GM12891 (cell line): ENCODE measurements around the gene EID1.
"Not testable (repeated sequence)": the region's sequence is repeated elsewhere in the genome, so short reads cannot be mapped to it uniquely, and the experiment has no call there.

Experiments
- DNase-seq: peaks from one replicate; pipeline ENCODE4 v3.0.0; 2011; ENCODE audit warnings: low spot score; ENCODE audit not compliant: insufficient read length
- FAIRE-seq: peaks from 2 replicates; lab custom pipeline; 2011; peaks lifted over from hg19 to GRCh38; lab: Jason Lieb, UNC
- PAX5 ChIP-seq: IDR thresholded peaks from 2 replicates; pipeline ENCODE4 v1.6.1; 2011; ENCODE audit warnings: low read length, moderate library complexity, mild to moderate bottlenecking; ENCODE audit not compliant: insufficient read depth, severe bottlenecking
- POLR2A ChIP-seq: IDR thresholded peaks from 2 replicates; pipeline ENCODE4 v1.6.1; 2011; ENCODE audit warnings: low read depth, low read length, control low read depth
- POLR2AphosphoS5 ChIP-seq: IDR thresholded peaks from 2 replicates; pipeline ENCODE4 v1.6.1; 2011; ENCODE audit warnings: low read depth, low read length, control low read depth
- POU2F2 ChIP-seq: IDR thresholded peaks from 2 replicates; pipeline ENCODE4 v1.6.1; 2011; ENCODE audit warnings: low read depth, mild to moderate bottlenecking, control low read depth, low read length, moderate library complexity
- SPI1 ChIP-seq: IDR thresholded peaks from 2 replicates; pipeline ENCODE4 v1.6.1; 2011; ENCODE audit warnings: low read depth, low read length, control low read depth
- TAF1 ChIP-seq: IDR thresholded peaks from 2 replicates; pipeline ENCODE4 v1.6.1; 2011; ENCODE audit warnings: low read depth, low read length, control low read depth

Gene EID1

DNA sequence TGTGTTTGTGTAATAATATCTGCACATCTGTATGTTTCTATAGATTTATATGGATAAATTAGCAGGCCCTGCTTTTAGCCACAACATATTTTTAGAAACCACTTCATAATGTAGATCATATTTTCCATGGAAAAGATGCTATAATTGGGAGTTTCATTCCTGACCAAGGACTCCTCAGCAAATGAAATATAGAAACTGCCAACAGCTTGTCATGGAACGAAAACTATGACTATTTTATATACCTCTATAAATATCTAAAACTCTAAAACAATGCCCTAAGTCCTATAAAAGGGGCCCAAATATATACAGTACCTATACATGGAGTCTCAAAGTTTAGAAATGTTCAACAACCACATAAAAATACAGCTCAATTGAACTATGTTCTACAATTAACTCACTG lies 27.9 kb downstream of the EID1 start:
- FAIRE-seq (no peak), DNase-seq (no peak)
- TF ChIP-seq PAX5 = no peak
- no peak for TF ChIP-seq POU2F2
- no peak for TF ChIP-seq SPI1
- TF ChIP-seq POLR2AphosphoS5 = no peak
- no peak for TF ChIP-seq POLR2A
- no peak for TF ChIP-seq TAF1

DNA sequence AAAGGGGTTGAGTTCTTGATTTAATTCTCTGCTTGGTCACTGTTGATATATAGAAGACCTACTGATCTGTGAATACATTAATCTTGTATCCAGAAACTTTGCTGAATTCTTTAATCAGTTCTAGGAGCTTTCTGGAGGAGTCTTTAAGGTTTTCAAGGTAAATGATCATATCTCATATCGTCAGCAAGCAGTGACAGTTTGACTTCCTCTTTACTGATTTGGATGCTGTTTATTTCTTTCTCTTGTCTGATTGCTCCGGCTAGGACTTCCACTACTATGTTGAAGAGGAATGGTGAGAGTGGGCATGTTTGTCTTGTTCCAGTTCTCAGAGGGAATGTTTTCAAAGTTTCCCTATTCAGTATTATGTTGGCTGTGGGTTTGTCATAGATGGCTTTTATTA lies 31.4 kb downstream of the EID1 start:
- DNase-seq, FAIRE-seq: not testable (repeated sequence)

DNA sequence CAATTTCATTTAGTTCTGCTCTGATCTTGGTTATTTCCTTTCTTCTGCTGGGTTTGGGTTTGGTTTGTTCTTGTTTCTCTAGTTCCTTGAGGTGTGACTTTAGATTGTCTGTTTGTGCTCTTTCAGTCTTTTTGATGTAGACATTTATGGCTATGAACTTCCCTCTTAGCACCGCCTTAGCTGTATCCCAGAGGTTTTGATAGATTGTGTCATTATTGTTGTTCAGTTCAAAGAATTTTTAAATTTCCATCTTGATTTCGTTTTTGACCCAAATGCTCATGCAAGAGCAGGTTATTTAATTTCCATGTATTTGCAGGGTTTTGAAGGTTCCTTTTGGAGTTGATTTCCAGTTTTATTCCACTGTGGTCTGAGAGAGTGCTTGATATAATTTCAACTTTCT lies 32.6 kb downstream of the EID1 start:
- FAIRE-seq, DNase-seq: not testable (repeated sequence)

DNA sequence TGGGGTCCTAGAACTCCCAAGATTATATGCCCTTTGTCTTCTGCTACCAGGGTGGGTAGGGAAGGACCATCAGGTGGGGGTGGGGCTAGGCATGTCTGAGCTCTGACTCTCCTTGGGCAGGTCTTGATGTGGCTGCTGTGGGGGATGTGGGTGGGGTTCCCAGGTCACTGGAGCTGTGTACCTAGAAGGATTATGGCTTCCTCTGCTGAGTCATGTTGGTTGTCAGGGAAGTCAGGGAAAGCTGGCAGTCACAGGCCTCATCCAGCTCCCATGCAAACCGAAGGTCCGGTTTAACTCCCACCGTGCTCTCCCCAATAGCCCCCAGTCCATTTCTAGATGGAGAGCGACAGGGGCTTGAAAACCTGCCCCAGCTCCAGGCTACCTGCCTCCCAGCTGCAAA lies 35.2 kb downstream of the EID1 start:
- TF ChIP-seq POLR2A = no peak
- no peak for TF ChIP-seq POU2F2
- TF ChIP-seq SPI1 = no peak
- TF ChIP-seq POLR2AphosphoS5 = no peak
- no peak for TF ChIP-seq TAF1
- TF ChIP-seq PAX5 = no peak
- FAIRE-seq = no peak
- DNase-seq = no peak

DNA sequence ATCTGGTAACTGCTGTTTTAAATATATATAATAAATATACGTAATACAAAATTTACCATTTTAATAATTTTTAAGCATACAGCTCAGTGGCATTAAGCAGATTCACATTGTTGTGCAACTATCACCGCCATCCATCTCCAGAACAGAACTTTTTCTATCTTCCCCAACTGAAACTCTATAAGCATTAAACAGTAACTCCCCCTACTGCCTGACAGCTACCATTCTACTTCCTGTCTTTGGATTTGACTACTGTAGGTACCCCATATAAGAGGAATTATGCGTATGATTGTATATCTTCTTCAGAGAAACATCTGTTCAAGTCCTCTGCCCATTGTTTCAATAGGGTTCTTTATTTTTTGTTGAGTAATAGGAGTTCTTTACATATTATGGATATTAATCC lies 36.8 kb downstream of the EID1 start:
- DNase-seq (no peak), FAIRE-seq (no peak)
- no peak for TF ChIP-seq PAX5
- TF ChIP-seq POLR2AphosphoS5 = no peak
- no peak for TF ChIP-seq POU2F2
- TF ChIP-seq SPI1 = no peak
- no peak for TF ChIP-seq POLR2A
- no peak for TF ChIP-seq TAF1

DNA sequence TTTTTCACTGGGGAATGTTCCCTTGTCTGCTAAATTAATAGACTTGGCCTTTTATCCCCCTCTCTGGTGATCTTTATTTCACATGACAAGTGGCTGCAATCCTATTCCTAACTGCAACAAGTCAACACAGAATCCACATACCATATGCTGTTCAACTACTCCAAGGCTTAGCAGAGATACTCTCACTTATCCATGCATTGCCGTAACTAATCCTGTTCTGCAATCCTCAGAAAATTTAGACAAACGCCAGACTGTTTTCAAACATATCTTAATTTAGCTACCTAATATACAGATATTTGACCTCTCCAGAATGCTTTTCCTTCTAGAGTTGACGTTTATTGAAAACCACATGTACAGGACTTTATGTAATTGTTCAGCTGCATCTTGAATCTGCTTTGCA lies 37.9 kb downstream of the EID1 start:
- no peak for DNase-seq
- TF ChIP-seq POLR2AphosphoS5 = no peak
- no peak for TF ChIP-seq PAX5
- TF ChIP-seq POLR2A = no peak
- TF ChIP-seq TAF1 = no peak
- no peak for TF ChIP-seq SPI1
- TF ChIP-seq POU2F2 = no peak
- no peak for FAIRE-seq

DNA sequence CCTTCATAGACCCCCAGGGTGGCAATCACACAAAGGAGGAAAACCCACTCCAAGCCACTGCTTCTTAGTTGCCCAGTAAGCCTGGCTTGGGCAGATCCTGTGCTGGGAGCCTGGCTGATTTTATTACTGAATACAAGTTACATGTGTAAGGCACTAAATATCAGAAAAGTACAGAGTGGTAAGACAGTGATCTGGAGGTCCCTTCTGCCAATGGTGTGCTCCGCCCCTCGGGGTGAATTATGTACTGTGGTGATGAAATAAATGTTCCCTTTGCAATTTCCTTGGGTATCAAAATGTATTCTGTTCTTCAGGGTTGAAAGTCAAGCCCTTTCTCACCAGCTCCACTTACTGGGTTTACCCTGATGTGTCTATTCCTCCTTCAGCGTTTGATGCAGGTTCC lies 38.8 kb downstream of the EID1 start:
- no peak for DNase-seq
- no peak for TF ChIP-seq TAF1
- TF ChIP-seq POLR2A = no peak
- TF ChIP-seq PAX5 = no peak
- TF ChIP-seq SPI1 = no peak
- no peak for TF ChIP-seq POLR2AphosphoS5
- no peak for TF ChIP-seq POU2F2
- no peak for FAIRE-seq

DNA sequence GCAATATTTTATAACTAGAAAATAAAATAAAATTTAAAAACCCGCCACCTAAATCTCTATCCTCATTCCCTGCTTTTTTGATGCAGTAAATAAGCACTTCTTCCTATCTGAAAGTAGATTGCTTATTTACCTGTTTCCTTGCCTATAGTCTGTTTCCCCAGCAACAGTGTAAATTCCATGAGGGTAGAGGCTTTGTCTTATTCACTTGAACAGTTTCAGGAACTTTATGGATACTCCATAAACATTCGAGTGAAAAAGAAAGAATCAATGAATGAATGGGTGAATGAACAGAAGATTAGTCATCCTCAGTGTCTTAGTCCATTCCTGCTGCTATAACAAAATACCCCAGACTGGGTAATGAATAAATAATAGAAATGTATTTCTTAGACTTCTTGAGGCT lies 44.1 kb downstream of the EID1 start:
- TF ChIP-seq PAX5 (no peak), POLR2A (no peak), POU2F2 (no peak), POLR2AphosphoS5 (no peak), SPI1 (no peak), TAF1 (no peak)
- FAIRE-seq = no peak

DNA sequence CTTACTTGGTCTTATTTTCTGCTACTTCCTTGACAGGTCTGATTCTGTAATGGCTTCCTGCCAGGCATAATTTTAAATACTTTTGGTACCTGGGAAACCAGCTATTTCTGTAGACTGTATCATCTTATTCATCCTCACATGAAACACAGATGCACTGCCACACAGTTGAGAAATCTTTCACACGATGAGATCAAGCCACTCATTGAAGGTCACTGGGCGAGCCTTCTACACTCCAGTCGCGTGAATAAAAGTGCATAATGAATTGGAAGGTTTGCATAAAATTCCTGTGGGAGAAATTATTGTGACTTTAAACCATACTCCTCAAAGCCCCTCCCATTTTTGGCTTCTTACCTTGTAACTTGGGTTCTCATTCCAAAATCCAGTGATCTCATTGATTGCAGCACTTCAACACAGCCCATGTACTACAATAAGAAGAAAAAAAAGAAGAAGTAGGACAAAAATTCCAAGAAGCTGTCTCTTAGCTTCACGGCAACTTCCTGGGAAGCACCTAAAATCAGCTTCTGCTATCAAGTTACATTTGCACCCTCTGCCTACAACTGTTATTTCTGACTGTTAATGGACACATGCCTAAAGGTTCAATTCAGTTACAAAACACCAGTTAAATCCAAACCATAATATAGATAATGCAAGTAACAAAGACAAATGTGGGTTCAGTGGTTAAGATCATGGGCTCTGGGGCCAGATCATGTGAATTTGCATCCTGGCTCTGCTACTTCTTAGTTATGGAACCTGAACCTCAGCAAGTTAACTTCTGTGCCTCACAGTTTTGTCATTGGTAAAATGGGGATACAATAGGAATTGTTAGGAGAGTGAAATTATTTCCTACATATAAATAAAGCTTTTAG lies 46.8 kb downstream of the EID1 start:
- no peak for FAIRE-seq

More for the DNA sequence above, 44.1 kb downstream of the EID1 start:
- DNase-seq = no peak

DNA sequence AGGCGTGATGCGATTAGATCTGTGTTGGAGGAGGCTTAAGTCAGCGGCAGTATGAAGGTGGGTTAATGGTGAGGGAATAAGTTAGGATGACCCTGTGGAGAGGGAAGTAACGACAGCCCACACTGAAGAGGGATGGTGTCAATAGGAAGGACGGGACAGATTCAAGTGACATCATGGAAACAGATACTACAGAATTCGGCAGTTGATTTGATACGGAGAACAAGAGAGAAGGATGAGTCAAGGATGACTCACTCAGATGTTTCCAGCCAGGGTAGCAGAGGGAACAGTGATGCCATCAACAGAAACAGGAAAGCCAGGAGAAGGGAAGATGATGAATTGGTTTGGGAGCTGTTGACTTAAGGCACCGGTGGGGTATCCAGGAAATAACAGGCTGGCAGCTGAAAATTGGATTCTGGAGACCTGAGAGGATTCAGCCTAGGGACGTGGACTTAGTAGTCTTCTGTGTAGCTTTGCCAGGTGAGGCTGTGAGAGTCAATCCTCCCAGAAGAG lies 47.8 kb downstream of the EID1 start:
- FAIRE-seq (no peak), DNase-seq (no peak)
- TF ChIP-seq PAX5 (no peak), POU2F2 (no peak), POLR2AphosphoS5 (no peak), POLR2A (no peak), TAF1 (no peak), SPI1 (no peak)

More for the DNA sequence above, 46.8 kb downstream of the EID1 start:
- TF ChIP-seq POLR2AphosphoS5 (no peak), PAX5 (no peak), SPI1 (no peak), POU2F2 (no peak), TAF1 (no peak)
- no peak for DNase-seq

DNA sequence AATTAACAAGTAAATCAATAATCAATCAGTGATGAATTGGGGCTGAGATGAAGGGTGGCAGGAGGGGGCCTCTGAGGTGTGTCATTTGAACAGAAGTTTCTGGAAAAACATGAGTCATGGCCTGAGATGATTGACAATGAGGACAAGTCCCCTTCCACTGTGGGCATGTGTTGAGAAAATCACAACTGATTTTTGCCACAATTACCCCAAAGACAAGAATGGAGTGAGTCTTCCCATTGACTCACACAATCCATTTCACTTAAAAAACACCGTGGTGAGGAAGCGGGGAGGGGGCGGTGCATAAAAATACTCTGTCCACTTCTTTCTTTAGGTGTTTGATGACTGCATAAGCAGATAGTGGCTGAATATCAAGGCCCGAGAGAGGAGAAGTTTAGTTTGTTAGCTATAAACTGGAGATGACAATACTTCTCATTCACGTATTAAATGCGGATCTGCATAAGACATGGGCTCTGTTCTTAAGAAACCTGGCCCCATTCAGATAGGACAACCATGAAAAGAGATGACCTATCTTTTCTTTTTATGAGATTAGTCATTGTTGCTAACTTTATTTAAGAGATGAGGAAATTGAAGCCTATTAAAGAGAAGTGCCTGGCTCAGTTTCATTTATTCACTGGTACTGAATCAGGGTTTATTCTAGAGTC lies 51.1 kb downstream of the EID1 start:
- no peak for TF ChIP-seq TAF1
- TF ChIP-seq POLR2A = no peak
- no peak for TF ChIP-seq POLR2AphosphoS5
- no peak for TF ChIP-seq POU2F2
- no peak for TF ChIP-seq SPI1
- TF ChIP-seq PAX5 = no peak
- DNase-seq (no peak), FAIRE-seq (no peak)
